ENCODE measurements around the gene MINDY2.

The MINDY2 gene

GRCh38 chr15:58886921-58887320 is 115.8 kb downstream of the MINDY2 start:
- Histone ChIP-seq H3K9me3 (ENCODE audit: low read length) (no peaks in the 10 kb centered on the region), H3K4me1 (ENCODE audit: insufficient read depth, low read length, severe bottlenecking) (no peaks in the 10 kb centered on the region), H4K20me1 (ENCODE audit: insufficient read depth, low read length) (no peaks in the 10 kb centered on the region), H3K27ac (ENCODE audit: low read depth, low read length, poor library complexity, severe bottlenecking) (no peak overlapping the region), H3K4me2 (ENCODE audit: low read length) (no peak overlapping the region), H3K9me2 (ENCODE audit: low read depth, low read length) (no peaks in the 10 kb centered on the region), H3K27me3 (ENCODE audit: insufficient read depth, low read length) (no peaks in the 10 kb centered on the region), H3F3A (ENCODE audit: insufficient read depth, low read length) (no peaks in the 10 kb centered on the region), H3K4me3 (ENCODE audit: low read depth, low read length, poor library complexity, severe bottlenecking) (no peak overlapping the region), H3K9ac (ENCODE audit: low read length) (no peak overlapping the region), H3K36me3 (ENCODE audit: insufficient read depth, low read length) (peaks cover 99% of the 10 kb centered on the region), H2AFZ (ENCODE audit: low read length) (no peak overlapping the region), H3K79me2 (ENCODE audit: insufficient read depth, low read length) (no peaks in the 10 kb centered on the region)
- TF ChIP-seq EZH2 (IDR thresholded peaks at IDR 0.05; ENCODE audit: borderline replicate concordance, low read length) (no peak), CTCF (IDR thresholded peaks at IDR 0.05; ENCODE audit: low read length) (no peak)

- no peaks in the 10 kb centered on the region for H3K27me3 ChIP-seq (ENCODE audit: insufficient read depth, low read length)
- TF ChIP-seq EZH2 (IDR thresholded peaks at IDR 0.05; ENCODE audit: borderline replicate concordance, low read length) (no peak), CTCF (IDR thresholded peaks at IDR 0.05; ENCODE audit: low read length) (no peak)
- H3K36me3 ChIP-seq (ENCODE audit: insufficient read depth, low read length) = peaks cover 99% of the 10 kb centered on the region
- no peak overlapping the region for H3K4me2 ChIP-seq (ENCODE audit: low read length)
- no peak overlapping the region for H3K9ac ChIP-seq (ENCODE audit: low read length)
- no peaks in the 10 kb centered on the region for H4K20me1 ChIP-seq (ENCODE audit: insufficient read depth, low read length)
- H2AFZ ChIP-seq (ENCODE audit: low read length) = no peak overlapping the region
- no peak overlapping the region for H3K4me3 ChIP-seq (ENCODE audit: low read depth, low read length, poor library complexity, severe bottlenecking)
- no peaks in the 10 kb centered on the region for H3F3A ChIP-seq (ENCODE audit: insufficient read depth, low read length)
- no peaks in the 10 kb centered on the region for H3K4me1 ChIP-seq (ENCODE audit: insufficient read depth, low read length, severe bottlenecking)
- H3K9me3 ChIP-seq (ENCODE audit: low read length) = no peaks in the 10 kb centered on the region
- H3K79me2 ChIP-seq (ENCODE audit: insufficient read depth, low read length) = no peaks in the 10 kb centered on the region
- no peak overlapping the region for H3K27ac ChIP-seq (ENCODE audit: low read depth, low read length, poor library complexity, severe bottlenecking)
- H3K9me2 ChIP-seq (ENCODE audit: low read depth, low read length) = no peaks in the 10 kb centered on the region
Measured at GRCh38 chr15:58889363-58889762, 118.3 kb downstream of the MINDY2 start.

- no peaks in the 10 kb centered on the region for H3K27me3 ChIP-seq (ENCODE audit: insufficient read depth, low read length)
- no peaks in the 10 kb centered on the region for H3K4me1 ChIP-seq (ENCODE audit: insufficient read depth, low read length, severe bottlenecking)
- H2AFZ ChIP-seq (ENCODE audit: low read length) = no peak overlapping the region
- TF ChIP-seq EZH2 (IDR thresholded peaks at IDR 0.05; ENCODE audit: borderline replicate concordance, low read length) (no peak), CTCF (IDR thresholded peaks at IDR 0.05; ENCODE audit: low read length) (no peak)
- H3K27ac ChIP-seq (ENCODE audit: low read depth, low read length, poor library complexity, severe bottlenecking) = no peak overlapping the region
- no peaks in the 10 kb centered on the region for H3K9me2 ChIP-seq (ENCODE audit: low read depth, low read length)
- H3K9me3 ChIP-seq (ENCODE audit: low read length) = no peaks in the 10 kb centered on the region
- H3K9ac ChIP-seq (ENCODE audit: low read length) = no peak overlapping the region
- H3K79me2 ChIP-seq (ENCODE audit: insufficient read depth, low read length) = no peaks in the 10 kb centered on the region
- no peaks in the 10 kb centered on the region for H4K20me1 ChIP-seq (ENCODE audit: insufficient read depth, low read length)
- H3F3A ChIP-seq (ENCODE audit: insufficient read depth, low read length) = no peaks in the 10 kb centered on the region
- H3K4me2 ChIP-seq (ENCODE audit: low read length) = no peak overlapping the region
- peaks cover 84% of the 10 kb centered on the region for H3K36me3 ChIP-seq (ENCODE audit: insufficient read depth, low read length)
- H3K4me3 ChIP-seq (ENCODE audit: low read depth, low read length, poor library complexity, severe bottlenecking) = no peak overlapping the region
Measured at GRCh38 chr15:58898150-58898680, 127.1 kb downstream of the MINDY2 start.

All from OCI-LY1 (cell line).